Measurements from ENCODE around the gene CDH22.

CDH22 gene

GRCh38 chr20:46160661-46161060, 147.6 kb downstream of the CDH22 start:
- DNase-seq, result no peak

- DNase-seq, result no peak
These were observed 149.0 kb downstream of the CDH22 start for GRCh38 chr20:46159101-46159897.

- DNase-seq, result no peak
These were observed 149.8 kb downstream of the CDH22 start for GRCh38 chr20:46158476-46158987.

- no peak for DNase-seq
These were observed 150.7 kb downstream of the CDH22 start for GRCh38 chr20:46157625-46158024.

GRCh38 chr20:46157076-46157592, 151.2 kb downstream of the CDH22 start:
- no peak for DNase-seq

- no peak for DNase-seq
These were observed 152.2 kb downstream of the CDH22 start for GRCh38 chr20:46156065-46156464.

GRCh38 chr20:46154796-46155195, 153.5 kb downstream of the CDH22 start:
- no peak for DNase-seq

- DNase-seq, result no peak
These were observed 154.0 kb downstream of the CDH22 start for GRCh38 chr20:46154305-46154704.

- no peak for DNase-seq
These were observed 155.3 kb downstream of the CDH22 start for GRCh38 chr20:46152824-46153586.

GRCh38 chr20:46151936-46152335, 156.4 kb downstream of the CDH22 start:
- no peak for DNase-seq

GRCh38 chr20:46150943-46151342, 157.4 kb downstream of the CDH22 start:
- no peak for DNase-seq

GRCh38 chr20:46148313-46149208, 159.7 kb downstream of the CDH22 start:
- DNase-seq, result no peak

GRCh38 chr20:46145713-46146112, 162.6 kb downstream of the CDH22 start:
- DNase-seq, result no peak

GRCh38 chr20:46144432-46145025, 163.8 kb downstream of the CDH22 start:
- no peak for DNase-seq

GRCh38 chr20:46142124-46142523, 166.2 kb downstream of the CDH22 start:
- DNase-seq, result no peak

GRCh38 chr20:46139908-46140482, 168.3 kb downstream of the CDH22 start:
- no peak for DNase-seq

- no peak for DNase-seq
These were observed 168.9 kb downstream of the CDH22 start for GRCh38 chr20:46139266-46139889.

- DNase-seq, result no peak
These were observed 170.5 kb downstream of the CDH22 start for GRCh38 chr20:46137816-46138215.

- no peak for DNase-seq
These were observed 172.3 kb downstream of the CDH22 start for GRCh38 chr20:46135856-46136633.

GRCh38 chr20:46134716-46135115, 173.6 kb downstream of the CDH22 start:
- DNase-seq, result no peak

Measured in NK-92 treated with Interleukin-12 subunit alpha and Interleukin-12 subunit beta, amount 100 ng/mL, for 24 hours (cell line).